ENCODE results near the gene TMEM95.

GRCh38 chr17:7321466-7321865 lies 33.5 kb upstream of the TMEM95 start:
- no peak for TF ChIP-seq CTCF (IDR thresholded peaks at IDR 0.05; ENCODE audit: low read depth, low read length, missing input control)
- TF ChIP-seq RAD21 (IDR thresholded peaks at IDR 0.05), result no peak
- no peak for TF ChIP-seq TAF1 (conservative IDR thresholded peaks at IDR 0.05)
- no peak for TF ChIP-seq ZBTB33 (IDR thresholded peaks at IDR 0.05)
- no peak for TF ChIP-seq JUND (IDR thresholded peaks at IDR 0.05)
- no peak for TF ChIP-seq NR2F2 (IDR thresholded peaks at IDR 0.05)
- TF ChIP-seq ATF3 (IDR thresholded peaks at IDR 0.05), result no peak
- no peak for TF ChIP-seq SP1 (IDR thresholded peaks at IDR 0.05)
- TF ChIP-seq GABPA (IDR thresholded peaks at IDR 0.05 in 1 of 2, conservative IDR thresholded peaks at IDR 0.05 in 1 of 2), result no peak
- TF ChIP-seq REST (IDR thresholded peaks at IDR 0.05), result no peak
